Keratinocyte (primary cell): Measurements from ENCODE around the gene FLVCR2. TPM values are rescaled to one million over a fixed set of nuclear protein-coding genes. Genes with fewer than 3 reads are reported as not detected.

Experiments used
- DNase-seq: peaks from one replicate; pipeline ENCODE4 v3.0.0-alpha.2; 2011; ENCODE audit warnings: low read depth, missing footprints, low spot score
- FAIRE-seq: peaks from 2 replicates; lab custom pipeline; 2011; peaks lifted over from hg19 to GRCh38; lab: Jason Lieb, UNC
- H2AFZ ChIP-seq: 2 replicates; pipeline ENCODE4 v1.6.0; 2012; ENCODE audit warnings: low read length, control low read depth, inconsistent platforms; ENCODE audit not compliant: control insufficient read depth
- H3K27ac ChIP-seq: 2 replicates; pipeline ENCODE4 v1.5.1; 2011; ENCODE audit warnings: low read length; ENCODE audit not compliant: control insufficient read depth, insufficient read depth
- H3K27me3 ChIP-seq: 3 replicates; pipeline ENCODE4 v1.6.0; 2011; ENCODE audit warnings: low read length; ENCODE audit not compliant: control insufficient read depth, insufficient read depth; ENCODE audit errors: extremely low read depth
- H3K36me3 ChIP-seq, 2 experiments: 2 replicates in 1 of 2; 3 replicates in 1 of 2; pipeline ENCODE4 v1.5.1; 2011; ENCODE audit warnings: low read length in 2 of 2, mild to moderate bottlenecking in 1 of 2; ENCODE audit not compliant: control insufficient read depth in 2 of 2, insufficient read depth in 2 of 2; ENCODE audit errors: extremely low read depth in 1 of 2
- H3K4me1 ChIP-seq: 3 replicates; pipeline ENCODE4 v1.5.1; 2011; ENCODE audit warnings: low read length; ENCODE audit not compliant: control insufficient read depth, insufficient read depth; ENCODE audit errors: extremely low read depth
- H3K4me2 ChIP-seq: 3 replicates; pipeline ENCODE4 v1.6.0; 2011; ENCODE audit warnings: low read depth, low read length; ENCODE audit not compliant: control insufficient read depth, insufficient read depth; ENCODE audit errors: extremely low read depth
- H3K4me3 ChIP-seq, 3 experiments: fragments of 200-600 bp in 1 of 3; sonication (generic) in 1 of 3; 2 replicates in 2 of 3; 3 replicates in 1 of 3; pipeline ENCODE4 v1.5.1; 2011 to 2016; ENCODE audit warnings: low read length in 3 of 3, mild to moderate bottlenecking in 3 of 3, control low read depth in 2 of 3, inconsistent platforms in 1 of 3, low read depth in 1 of 3, mixed read lengths in 1 of 3, mixed run types in 1 of 3, moderate library complexity in 1 of 3; ENCODE audit not compliant: control insufficient read depth in 2 of 3, insufficient read depth in 2 of 3; ENCODE audit errors: extremely low read depth in 1 of 3
- H3K79me2 ChIP-seq: 2 replicates; pipeline ENCODE4 v1.6.0; 2012; ENCODE audit warnings: low read length; ENCODE audit not compliant: control insufficient read depth, insufficient read depth
- H3K9ac ChIP-seq: 3 replicates; pipeline ENCODE4 v1.6.0; 2011; ENCODE audit warnings: low read length; ENCODE audit not compliant: control insufficient read depth, insufficient read depth; ENCODE audit errors: extremely low read depth
- H3K9me1 ChIP-seq: 3 replicates; pipeline ENCODE4 v1.6.0; 2011; ENCODE audit warnings: low read length; ENCODE audit not compliant: control insufficient read depth, insufficient read depth; ENCODE audit errors: extremely low read depth
- H3K9me3 ChIP-seq: 2 replicates; pipeline ENCODE4 v1.5.1; 2012; ENCODE audit warnings: low read depth, low read length; ENCODE audit not compliant: control insufficient read depth
- H4K20me1 ChIP-seq: 3 replicates; pipeline ENCODE4 v1.6.0; 2011; ENCODE audit warnings: low read length; ENCODE audit not compliant: control insufficient read depth, insufficient read depth; ENCODE audit errors: extremely low read depth
- CTCF ChIP-seq, 3 experiments: IDR thresholded peaks in 1 of 3; conservative IDR thresholded peaks in 1 of 3; optimal IDR thresholded peaks in 1 of 3; 2 replicates in 2 of 3; 3 replicates in 1 of 3; pipeline versions ENCODE3 to v1.5.1; 2011; ENCODE audit warnings: low read length in 3 of 3, mild to moderate bottlenecking in 3 of 3, moderate library complexity in 2 of 3, control low read depth in 1 of 3, inconsistent platforms in 1 of 3; ENCODE audit not compliant: insufficient read depth in 2 of 3; ENCODE audit errors: extremely low read depth in 1 of 3
- EZH2 ChIP-seq: IDR thresholded peaks from one replicate; pipeline ENCODE4 v1.6.1; 2012; ENCODE audit warnings: inconsistent platforms, mild to moderate bottlenecking, low read length, moderate library complexity
- dilution Hi-C: fragments of 300-500 bp; cut with MboI; formaldehyde crosslinking; loops from one replicate; pipeline ENCODE4 v1.7.0; 2020; ENCODE audit warnings: low sequenced_read_pairs; ENCODE audit not compliant: extremely low pct_ligation_motif_present
- polyA plus RNA-seq, 5 experiments: library from polyadenylated mRNA; depleted of rRNA in 3 of 5; stranded (reverse) in 3 of 5; stranded (forward) in 1 of 5; unstranded in 1 of 5; fragments of >200 nt; gene quantifications; 1 replicate in 1 of 5; 2 replicates in 3 of 5; 3 replicates in 1 of 5; pipeline versions ENCODE4 v1.2.1 to v1.2.3, GENCODE V29; 2011 to 2012; ENCODE audit warnings: missing spikeins in 2 of 5, low read depth in 1 of 5, low replicate concordance in 1 of 5

Gene FLVCR2
- polyA plus RNA-seq, 1 donor (not counting 4 experiments of a cell fraction or from before 2014, with no cell fraction given) = 0.45 TPM

- H3K36me3 ChIP-seq = peaks cover 2 to 5% of the 10 kb centered on the region in 2 experiments
- no peak overlapping the region for H3K27ac ChIP-seq
- H3K9ac ChIP-seq = no peak overlapping the region
- no peaks in the 10 kb centered on the region for H3K4me1 ChIP-seq
- no peaks in the 10 kb centered on the region for H3K9me1 ChIP-seq
- TF ChIP-seq EZH2 = no peak
- TF ChIP-seq CTCF (optimal IDR thresholded peaks at IDR 0.05 in 1 of 3, IDR thresholded peaks at IDR 0.05 in 1 of 3, conservative IDR thresholded peaks at IDR 0.05 in 1 of 3; ENCODE audit: extremely low read depth in 1 of 3, insufficient read depth in 2 of 3, low read length in 3 of 3) = no peak
- H4K20me1 ChIP-seq = no peaks in the 10 kb centered on the region
- H3K4me2 ChIP-seq = no peak overlapping the region
- no peaks in the 10 kb centered on the region for H3K9me3 ChIP-seq
- FAIRE-seq = no peak
- no peaks in the 10 kb centered on the region for H3K79me2 ChIP-seq
- H3K27me3 ChIP-seq = no peaks in the 10 kb centered on the region
- H2AFZ ChIP-seq = no peak overlapping the region
- dilution Hi-C loops = no loop called here
- H3K4me3 ChIP-seq = no peak overlapping the region
- no peak for DNase-seq
Observed at GRCh38 chr14:75643985-75644384, 65.6 kb downstream of the FLVCR2 start.

DNA sequence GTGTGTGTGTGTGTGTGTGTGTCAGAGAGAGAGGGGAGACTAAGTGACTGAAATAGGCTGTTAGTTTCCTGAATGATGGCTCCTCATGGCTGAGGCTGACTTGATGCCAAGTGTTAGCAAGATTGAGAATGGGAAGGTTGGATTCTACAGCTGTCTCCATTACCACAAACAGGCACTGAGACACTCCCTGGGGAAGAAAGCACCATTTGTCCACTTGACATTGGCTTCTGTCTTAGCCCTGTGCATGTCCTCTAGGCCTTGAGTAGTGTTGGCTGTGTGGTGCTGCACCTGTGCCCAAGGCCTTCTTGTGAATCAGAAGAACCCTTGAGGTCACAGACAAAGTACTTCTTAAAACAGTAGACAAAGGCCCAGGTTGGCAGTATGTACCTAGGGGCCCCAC lies 66.6 kb downstream of the FLVCR2 start:
- DNase-seq (no peak), FAIRE-seq (no peak)
- H4K20me1 ChIP-seq = no peaks in the 10 kb centered on the region
- no peaks in the 10 kb centered on the region for H3K9me1 ChIP-seq
- no peaks in the 10 kb centered on the region for H3K79me2 ChIP-seq
- no peak overlapping the region for H3K4me3 ChIP-seq
- H3K9me3 ChIP-seq = no peaks in the 10 kb centered on the region
- dilution Hi-C loops = no loop called here
- no peak overlapping the region for H2AFZ ChIP-seq
- no peaks in the 10 kb centered on the region for H3K4me1 ChIP-seq
- H3K27ac ChIP-seq = no peak overlapping the region
- no peak overlapping the region for H3K4me2 ChIP-seq
- no peaks in the 10 kb centered on the region for H3K27me3 ChIP-seq
- no peak overlapping the region for H3K9ac ChIP-seq
- peaks cover 4 to 14% of the 10 kb centered on the region in 2 experiments for H3K36me3 ChIP-seq
- no peak for TF ChIP-seq EZH2
- no peak for TF ChIP-seq CTCF (optimal IDR thresholded peaks at IDR 0.05 in 1 of 3, IDR thresholded peaks at IDR 0.05 in 1 of 3, conservative IDR thresholded peaks at IDR 0.05 in 1 of 3; ENCODE audit: extremely low read depth in 1 of 3, insufficient read depth in 2 of 3, low read length in 3 of 3)
